Measurements from ENCODE around the gene MYOZ3. TPM values are rescaled to one million over a fixed set of nuclear protein-coding genes. Genes with fewer than 3 reads are reported as not detected.

Gene MYOZ3
- total RNA-seq, 2 experiments from 2014 or later, result 0.06 TPM; not detected in 1

DNA sequence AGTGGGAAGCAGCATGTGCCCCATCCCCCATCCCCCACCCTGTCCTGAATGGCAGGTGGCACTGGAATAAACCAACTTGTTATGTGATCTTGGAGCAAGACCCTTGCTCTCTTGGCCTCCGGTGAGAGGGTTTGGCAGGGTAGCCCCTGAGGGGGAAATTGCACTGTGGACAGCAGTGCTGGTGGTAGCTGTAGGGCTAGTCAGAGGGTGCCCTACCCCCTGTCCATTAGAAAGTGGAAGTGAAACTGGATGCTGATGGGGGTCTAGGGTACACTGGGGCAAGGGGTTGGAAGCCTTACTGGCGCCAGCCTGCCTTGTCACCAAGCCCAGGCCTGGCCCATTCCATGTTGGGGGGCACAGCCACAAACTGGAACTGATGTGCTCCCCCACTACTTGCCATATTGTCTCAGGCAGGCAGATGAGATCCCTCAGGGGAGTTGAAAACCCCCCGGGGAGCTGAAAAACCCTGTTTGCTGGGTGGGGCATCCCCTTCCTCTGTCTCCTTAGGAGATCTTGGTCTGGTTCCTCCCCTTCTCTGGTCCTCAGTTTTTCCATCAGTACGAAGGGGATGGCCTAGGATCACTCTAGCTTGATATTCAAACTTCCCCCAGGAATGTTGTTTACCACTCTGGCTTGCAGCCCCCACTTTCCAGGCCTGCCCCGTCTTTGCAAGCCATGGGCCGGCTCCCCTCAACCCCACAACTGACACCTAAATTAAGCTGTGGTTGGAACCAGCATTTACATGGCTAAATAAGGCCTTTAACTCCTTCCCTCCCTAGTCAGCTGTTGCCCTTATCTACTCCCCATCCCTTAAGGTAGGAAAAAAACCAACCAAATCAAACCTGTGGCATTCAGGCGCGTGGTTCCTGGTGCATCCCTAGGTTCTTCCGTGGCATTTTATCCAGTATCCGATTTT lies 35.0 kb upstream of the MYOZ3 start:
- CTCF ChIA-PET, result no interaction called here
- POLR2A ChIA-PET, result no interaction called here

DNA sequence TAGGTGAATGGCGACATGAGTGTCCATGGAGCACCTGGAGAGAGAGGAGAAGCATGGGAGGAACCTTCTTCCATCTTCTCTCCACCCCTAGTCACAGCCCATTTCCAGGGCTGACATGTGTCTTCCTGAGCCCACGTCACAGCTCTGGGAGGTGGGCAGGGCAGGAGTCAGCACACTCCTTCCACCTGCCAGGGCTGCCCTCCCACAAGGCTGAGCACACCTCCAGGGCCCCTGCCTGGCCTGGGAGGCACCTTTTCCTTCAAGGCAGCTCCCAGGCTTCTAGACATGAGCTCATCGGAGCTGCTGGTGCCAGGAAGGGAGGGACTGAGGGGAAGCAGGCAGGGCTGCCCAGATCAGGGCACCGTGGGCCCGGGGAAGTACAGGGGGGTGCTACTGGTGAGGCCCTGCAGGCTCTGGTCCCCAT lies 34.2 kb upstream of the MYOZ3 start:
- CTCF ChIA-PET, result no interaction called here
- POLR2A ChIA-PET, result no interaction called here

DNA sequence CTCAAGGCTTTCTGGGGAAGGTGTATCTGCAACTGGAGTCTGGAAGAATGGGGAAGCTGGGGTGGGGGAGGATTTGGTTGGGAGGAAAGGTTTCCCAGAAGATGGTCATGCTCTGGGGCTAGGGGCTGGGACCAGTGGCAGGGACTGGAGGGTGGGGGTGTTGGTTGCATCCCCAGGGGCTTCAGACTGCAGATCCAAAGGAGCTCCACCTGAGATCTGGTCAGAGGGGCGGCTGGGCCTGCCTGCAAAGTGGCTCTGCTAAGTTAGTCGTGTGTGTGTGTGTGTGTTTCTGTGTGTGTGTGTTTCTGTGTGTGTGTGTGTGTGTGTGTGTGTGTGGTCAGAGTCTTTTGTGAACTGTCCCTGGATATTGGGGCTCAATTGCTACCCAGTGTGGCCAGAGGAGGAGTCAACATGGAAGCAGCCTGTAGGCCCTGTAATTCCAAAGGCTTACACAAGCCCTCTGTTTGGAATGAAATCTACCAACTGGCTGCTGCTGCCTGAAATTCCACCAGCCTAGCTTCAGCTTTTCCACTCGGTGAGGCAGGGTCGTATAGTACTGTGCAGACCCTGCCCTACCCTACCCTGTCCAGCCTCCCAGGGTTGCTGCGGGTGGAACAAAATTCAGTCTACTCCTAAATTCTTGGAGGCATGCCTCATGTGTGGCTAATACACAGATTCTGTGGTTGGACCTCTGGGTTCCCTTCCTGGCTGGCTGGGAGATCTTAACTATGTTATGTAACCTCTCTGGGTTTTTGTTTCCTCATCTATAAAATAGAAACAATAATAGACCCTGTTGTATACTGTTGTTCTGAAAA lies 33.1 kb upstream of the MYOZ3 start:
- ChIA-PET CTCF (interaction anchor here (1.1 kb wide), 1 partner anchor 66 kb away, joined by 4 read pairs; no protein-coding TSS in a partner anchor), POLR2A (no interaction called here)

DNA sequence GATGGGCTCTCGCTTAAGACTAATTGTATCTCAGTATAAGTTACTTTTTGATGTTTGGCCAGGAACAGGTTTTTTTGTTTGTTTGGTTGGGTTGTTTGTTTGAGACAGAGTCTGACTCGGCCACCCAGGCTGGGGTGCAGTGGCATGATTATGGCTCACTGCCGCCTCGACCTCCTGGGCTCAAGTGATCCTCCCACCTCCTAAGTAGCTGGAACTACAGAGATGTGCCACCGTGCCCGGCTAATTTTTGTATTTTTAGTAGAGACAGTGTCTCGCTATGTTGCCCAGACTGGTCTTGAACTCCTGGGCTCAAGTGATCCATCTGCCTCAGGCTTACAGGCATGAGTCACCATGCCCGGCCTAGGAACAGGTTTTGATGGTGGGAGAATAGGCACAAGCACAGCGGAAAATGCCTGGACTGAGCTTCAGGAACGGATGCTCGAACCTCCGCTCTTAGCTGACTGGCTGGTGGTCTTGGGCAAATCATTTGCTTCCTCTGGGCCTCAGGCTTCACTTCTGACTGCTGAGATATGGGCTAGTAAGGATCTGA lies 32.0 kb upstream of the MYOZ3 start:
- POLR2A ChIA-PET, result no interaction called here
- CTCF ChIA-PET, result interaction anchor here (0.6 kb wide), 1 partner anchor 209 kb away, joined by 3 read pairs; no protein-coding TSS in a partner anchor

DNA sequence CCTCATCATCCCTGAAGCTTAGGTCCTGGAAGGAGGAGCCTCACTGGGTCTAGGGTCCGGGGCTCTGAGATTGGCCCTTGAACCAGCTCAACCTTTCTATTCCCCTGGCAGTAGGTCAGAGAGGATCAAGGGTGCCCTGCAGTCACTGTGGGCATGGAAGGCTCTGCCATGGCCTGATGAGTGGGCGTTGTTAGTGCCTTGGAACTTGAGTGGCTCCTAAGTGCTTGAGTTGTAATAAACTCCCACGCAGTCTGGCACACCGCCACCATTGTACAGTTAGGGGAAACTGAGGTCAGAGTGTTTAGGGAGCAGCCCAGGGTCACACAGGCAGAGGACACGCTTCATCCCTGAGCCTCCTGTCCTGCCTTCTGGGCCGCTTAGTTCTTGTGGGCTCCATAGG lies 31.0 kb upstream of the MYOZ3 start:
- CTCF ChIA-PET, result no interaction called here
- POLR2A ChIA-PET, result no interaction called here

DNA sequence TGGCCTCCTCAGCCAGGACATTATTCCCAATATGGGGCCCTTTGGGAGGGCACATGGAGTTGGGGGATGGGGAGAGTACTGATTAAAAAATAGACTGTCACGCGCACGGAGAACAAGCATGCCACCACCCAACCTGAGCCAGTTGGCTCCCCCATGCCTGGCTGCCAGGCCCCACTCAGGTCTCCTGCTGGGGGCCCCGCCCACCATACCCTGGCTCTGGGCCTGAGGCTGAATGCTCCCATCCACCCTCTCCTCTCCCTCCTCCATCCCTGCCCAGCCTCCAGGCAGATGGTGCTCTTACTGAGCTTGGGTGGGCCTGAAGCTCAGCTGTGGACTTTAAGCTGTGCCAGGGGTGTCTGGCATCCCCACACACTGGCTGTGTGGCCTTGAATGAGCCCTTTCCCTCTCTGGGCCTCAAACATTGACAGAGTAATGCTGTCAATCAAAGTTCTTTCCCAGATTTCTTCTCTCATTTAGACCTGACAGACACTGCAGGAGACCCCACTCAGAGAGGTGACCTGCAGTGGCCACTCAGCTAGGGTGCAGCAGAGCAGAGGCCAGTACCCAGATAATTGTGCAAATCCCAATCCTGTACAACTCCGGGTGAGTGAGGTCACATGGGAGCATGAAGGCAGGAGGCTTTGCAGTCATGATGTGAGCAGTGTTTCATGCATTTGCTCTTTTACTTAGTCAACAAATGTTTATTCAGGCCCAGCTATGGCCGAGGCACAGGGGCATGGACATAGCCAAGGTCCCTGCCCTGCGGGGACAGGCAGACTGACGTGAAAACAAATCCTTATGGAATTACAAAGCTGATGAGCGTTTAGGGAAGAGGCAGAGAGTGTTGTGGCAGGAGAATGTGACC lies 30.4 kb upstream of the MYOZ3 start:
- CTCF ChIA-PET, result no interaction called here

DNA sequence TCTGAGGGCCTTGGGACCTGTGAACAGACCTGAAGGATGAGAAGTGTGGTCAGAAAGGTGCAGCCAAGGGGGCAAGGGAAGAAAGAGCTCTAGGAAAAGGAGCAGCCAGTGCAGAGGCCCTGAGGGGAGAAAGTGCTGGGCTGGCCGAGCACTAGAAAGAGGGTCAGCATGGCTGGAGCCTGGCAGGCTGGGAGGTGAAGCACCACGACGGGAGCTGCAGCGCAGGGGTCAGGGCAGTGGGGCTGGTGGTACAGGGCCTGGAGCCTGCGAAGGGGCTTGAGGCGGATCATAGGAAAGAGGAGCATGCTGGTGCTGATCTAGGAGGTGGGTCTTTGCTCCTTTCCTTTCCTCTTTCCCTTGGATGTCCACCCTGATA lies 29.7 kb upstream of the MYOZ3 start:
- POLR2A ChIA-PET, result no interaction called here
- CTCF ChIA-PET, result no interaction called here

More for the DNA sequence above, 30.4 kb upstream of the MYOZ3 start:
- POLR2A ChIA-PET, result interaction anchor here (0.6 kb wide), 1 partner anchor 160 kb away, joined by 3 read pairs; no protein-coding TSS in a partner anchor

DNA sequence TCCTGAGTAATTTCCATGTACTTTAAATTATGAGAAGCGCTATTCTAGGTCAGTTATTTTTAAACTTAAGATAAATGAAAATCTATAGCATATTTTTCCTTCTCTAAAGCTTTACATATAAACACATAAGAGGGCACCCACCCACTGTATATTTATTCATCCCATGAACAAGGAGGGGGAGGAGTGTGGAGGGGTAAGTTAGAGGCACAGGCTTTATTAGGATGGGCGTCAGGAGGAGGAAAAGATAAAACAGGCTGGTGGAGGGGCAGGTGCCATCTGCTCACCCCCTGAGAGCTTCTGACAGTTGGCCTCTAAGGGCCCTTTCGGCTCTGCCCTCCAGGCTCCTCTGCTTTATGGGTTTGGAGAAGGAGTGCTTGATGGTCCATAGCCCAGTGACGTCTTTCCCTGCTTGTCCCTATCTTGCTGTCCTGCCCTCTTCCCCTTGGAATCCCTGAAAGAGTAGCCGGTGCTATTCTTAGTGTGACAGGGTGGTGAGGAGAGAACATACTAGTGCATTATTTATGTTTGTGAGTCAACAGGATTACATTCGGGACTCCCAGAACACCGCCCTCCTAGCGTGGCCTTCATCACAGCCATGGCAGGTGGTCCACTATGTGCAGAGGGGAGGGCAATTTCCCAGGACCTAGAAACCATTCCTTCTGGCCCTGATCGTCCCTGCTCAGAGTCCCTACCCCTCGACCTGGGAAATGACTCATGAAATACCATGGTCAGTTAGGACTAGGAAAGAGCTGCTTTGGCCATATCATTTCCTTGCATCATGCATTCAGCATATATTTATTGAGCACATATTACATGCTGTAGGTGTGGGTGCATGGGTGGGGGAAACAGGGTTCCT lies 28.5 kb upstream of the MYOZ3 start:
- POLR2A ChIA-PET, result no interaction called here

DNA sequence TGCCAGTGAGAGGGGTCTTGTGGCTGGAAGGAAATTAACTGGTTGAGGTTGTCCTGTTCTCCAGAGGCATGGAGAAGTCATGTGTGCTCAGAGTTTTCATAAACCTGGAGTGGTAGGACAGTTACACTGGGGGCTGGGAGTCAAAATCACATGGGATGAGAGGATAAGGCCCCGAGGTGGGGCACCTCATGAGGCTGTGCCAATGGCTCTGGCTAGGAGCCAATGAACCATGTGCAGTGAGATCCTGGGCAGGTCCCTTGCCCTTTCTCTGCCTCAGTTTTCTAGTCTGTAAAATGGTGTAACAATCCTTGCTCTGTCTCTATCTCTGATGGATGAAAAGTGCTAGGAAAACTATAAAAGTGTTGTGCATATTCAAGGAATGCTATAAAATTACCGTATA lies 27.6 kb upstream of the MYOZ3 start:
- ChIA-PET POLR2A (no interaction called here), CTCF (interaction anchor here (1.1 kb wide), 1 partner anchor 73 kb away, joined by 5 read pairs; no protein-coding TSS in a partner anchor)

More for the DNA sequence above, 28.5 kb upstream of the MYOZ3 start:
- CTCF ChIA-PET, result interaction anchor here (1.1 kb wide), 1 partner anchor 72 kb away, joined by 5 read pairs; no protein-coding TSS in a partner anchor

DNA sequence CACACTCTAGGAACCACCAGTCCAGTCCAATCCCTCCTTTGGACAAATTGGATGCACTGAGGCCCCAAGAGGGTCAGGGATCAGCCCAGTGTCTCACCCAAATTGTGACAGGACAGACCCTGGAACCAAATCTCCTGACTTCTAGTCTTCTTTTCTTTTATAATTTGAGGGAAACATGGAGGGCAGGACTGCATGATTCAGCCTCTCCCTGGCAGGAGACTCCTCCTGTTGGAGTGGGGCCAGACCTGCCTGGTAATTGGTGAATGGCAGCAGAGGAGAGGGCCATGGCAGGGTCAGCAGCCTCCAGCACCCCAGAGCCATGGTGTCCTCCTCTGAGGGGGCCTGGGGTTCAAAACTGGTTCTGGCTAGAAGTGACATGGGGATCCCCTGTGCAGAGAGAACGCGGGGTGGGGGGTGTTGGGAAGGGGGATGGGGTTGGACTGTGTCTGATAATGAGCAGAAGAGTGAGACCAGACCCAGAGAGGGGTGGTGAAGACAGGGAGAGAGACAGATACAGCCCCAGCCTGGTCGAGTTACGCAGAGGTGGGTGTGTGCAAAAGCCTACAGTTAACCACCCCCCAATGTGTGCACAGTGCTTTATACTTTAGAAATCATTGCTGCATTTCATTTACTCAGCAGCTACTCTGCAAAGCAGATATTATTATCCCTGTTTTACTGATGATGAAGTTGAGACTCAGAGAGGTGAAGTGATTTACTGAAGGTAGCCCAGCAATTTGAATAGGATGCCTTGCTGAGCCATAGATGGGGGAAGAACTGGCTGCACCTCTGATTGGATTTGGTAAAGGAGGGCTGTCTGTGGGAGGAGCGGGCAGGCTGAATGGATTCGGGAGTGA lies 24.4 kb upstream of the MYOZ3 start:
- ChIA-PET CTCF (no interaction called here), POLR2A (no interaction called here)

DNA sequence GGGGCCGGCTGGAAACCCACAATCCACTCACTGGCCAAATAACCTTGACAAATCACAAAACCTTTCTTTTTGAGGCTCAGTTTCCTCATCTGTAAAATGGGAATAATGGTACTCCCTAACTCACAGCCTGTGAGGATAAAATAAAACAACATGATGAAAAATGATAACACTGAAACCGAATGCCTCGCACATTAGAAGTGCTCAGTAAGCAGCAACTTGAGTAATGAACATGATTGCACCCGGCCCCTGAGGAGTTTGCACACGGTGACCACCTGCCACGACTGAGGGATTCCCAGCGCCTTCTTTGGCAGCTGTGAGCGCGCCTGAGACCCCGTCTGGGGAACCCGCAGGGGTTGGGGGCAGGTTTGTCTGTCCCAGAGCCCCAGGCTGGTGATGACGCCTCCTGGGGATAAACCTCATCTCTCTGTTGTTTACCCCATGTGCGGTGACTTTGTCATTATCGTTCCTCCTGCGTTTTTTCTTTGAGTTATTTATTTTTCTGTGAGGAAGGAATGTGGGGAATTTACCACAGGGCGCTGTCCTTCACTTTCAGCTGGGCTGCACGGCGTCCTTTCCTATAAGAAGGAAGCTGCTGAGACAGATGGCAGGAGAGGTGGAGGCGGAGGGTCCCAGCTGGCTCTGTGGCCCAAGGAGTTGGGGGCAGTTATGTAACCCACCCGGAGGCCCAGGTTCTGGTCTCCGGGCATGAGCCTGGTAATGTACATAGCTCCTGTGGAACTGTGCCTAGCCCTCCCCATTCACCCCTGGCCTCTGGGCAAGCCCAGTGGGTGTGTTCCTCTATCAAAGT lies 23.6 kb upstream of the MYOZ3 start:
- ChIA-PET POLR2A (no interaction called here), CTCF (no interaction called here)

DNA sequence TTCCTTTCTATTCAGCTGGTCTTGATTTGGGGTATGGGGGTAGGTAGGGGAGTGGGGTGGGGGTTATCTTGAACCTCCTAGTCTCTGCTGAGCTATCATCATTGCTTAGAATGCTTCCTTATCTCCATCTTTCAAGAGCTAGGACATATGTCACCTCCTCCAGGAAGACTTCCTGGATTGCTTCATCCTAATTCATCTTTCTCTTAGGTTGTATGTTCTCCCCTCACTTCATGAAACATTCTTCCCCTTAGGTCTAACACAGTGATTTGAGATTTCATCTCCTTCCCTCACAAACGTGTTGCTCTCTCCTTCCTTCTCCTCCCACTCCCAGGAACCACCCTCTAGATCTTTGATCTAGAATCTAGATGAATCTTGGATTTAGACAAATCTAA lies 23.0 kb upstream of the MYOZ3 start:
- ChIA-PET CTCF (no interaction called here), POLR2A (no interaction called here)

DNA sequence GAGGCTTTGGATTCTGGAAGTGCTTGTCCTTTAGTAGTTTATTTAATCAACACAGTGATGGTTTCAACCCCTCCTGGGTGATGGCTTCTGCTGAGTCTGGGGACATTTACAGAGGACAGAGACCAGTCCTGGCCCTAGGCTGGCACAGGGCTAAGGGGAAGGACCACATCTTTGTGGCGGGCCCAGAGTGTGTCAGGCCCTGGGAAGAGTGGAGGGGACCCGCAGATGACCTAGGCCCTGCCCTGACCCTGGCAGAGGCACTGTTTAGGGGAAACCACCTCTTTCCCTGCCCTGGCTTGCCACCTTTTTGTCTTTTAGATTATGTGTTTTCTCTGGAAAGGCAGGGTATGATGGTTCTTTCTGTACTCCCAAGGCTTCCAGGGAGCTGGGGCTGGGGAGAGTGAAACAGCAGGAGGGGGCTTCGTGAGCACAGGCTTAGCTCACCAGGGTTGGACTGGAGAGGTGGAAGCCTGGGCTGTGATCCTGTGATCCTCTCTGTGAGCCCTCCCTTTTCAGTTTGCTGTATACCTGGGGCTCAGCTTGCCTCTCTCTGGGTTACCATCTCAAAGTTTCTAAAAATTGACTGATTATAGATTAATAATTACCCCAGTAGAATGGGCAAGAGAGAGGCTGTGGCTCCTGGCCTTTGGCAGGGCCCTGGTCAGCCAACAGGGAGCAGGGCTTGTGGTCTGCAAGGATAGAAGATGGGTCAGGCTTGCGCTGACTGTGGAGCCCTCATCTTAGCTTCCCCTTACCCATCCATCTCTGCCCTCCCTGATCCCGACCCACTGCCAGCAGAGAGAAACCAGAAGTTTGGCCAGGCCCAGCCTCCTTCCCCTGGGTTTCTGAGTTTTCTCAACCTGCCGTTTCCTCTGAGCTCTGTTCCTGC lies 22.3 kb upstream of the MYOZ3 start:
- ChIA-PET POLR2A (no interaction called here), CTCF (no interaction called here)

DNA sequence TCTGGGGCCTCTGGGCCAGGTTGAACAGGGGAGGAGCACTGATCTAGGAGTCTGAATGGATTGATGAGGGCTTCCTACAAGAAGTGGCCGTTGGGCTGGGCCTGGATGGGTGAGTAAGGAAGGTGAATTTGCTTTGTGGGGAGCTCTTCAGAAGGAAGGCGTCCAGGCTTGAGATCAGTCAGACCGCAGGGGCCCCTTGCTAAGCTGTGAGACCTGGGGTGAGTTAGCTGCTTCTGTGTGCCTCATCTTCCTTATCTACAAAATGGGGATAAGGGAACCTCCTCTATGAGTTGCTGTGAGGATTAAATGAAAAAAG lies 21.7 kb upstream of the MYOZ3 start:
- ChIA-PET CTCF (no interaction called here), POLR2A (no interaction called here)

DNA sequence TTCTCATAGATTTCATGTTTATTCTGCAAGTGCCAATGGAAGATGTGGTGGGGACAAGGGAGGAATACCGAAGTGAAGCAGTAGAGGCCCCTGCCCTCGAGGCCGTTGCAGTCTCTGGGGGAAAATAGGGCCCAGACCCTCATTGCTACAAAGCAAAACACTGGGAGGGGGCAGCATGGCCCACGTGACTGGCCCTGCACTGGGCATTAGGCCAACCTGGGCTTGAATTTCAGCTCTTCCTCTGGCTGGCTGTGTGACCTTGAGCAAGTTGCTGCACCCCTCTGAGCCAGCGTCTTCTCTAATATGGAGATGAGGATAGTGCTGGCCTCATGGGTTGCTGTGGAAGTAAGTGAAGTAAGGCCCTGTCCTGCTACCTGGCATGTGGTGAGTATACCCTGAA lies 21.3 kb upstream of the MYOZ3 start:
- ChIA-PET POLR2A (no interaction called here), CTCF (no interaction called here)

DNA sequence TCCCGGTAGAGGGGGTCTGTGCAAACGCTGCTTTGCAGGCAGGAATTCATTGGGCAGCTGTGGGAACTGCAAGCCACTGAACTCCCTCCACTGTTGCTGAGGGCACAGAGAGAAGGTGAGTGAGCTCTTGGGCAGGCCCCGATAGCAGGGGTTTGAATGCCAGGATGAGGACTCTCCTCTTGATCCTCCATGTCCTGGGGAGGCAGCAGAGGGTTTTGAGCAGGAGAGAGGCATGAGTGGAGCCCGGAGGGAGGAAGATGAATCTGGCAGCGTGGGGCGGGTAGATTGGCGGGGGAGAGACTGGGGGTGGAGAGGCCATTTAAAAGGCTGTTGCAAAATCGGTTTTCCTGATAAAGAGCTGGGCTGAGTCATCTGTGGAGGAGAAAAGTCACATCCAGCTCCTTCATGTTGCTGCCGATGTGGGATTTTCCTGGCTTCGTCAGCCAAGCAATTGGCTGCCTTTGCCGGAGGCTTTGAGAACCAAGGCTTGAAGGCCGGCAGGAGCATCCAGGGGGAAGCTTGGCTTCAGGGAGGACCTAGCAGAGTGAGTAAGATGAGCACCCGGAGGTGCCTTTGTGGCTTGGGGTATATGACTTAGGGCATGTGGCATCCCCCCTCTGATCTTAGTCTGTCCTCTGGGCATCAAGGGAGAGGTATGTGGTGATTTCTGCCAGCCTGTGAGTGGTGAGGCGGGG lies 20.6 kb upstream of the MYOZ3 start, which contains the start of gene SYNPO:
TSS of gene SYNPO (plus strand) at position 350 of the 695 bp plus-strand sequence. CDS start 7,616 bp downstream, outside the sequence.
- CTCF ChIA-PET, result no interaction called here
- POLR2A ChIA-PET, result no interaction called here

Measured in activated CD8-positive, alpha-beta memory T cell treated with anti-CD3 and anti-CD28 coated beads for 36 hours (primary cell).